Measurements from ENCODE around the gene SHISA5. TPM values are rescaled to one million over a fixed set of nuclear protein-coding genes. Genes with fewer than 3 reads are reported as not detected.

The SHISA5 gene
- polyA plus RNA-seq, 4 donors = 68.2 to 220 (median 106) TPM

GRCh38 chr3:48473617-48473952 is 30.4 kb downstream of the SHISA5 start:
- Histone ChIP-seq H3K36me3 (ENCODE audit: control insufficient read depth in 3 of 3, insufficient read depth in 2 of 3, low read depth in 1 of 3, low read length in 3 of 3) (peaks cover 0 to 45% (median 0%) of the 10 kb centered on the region in 3 donors), H3K9me3 (ENCODE audit: control insufficient read depth in 2 of 2, insufficient read depth in 1 of 2, low read depth in 1 of 2, low read length in 1 of 2) (no peaks in the 10 kb centered on the region), H3K4me3 (ENCODE audit: low read depth in 1 of 3, low read length in 3 of 3) (no peak overlapping the region), H3K27me3 (ENCODE audit: control insufficient read depth in 3 of 3, insufficient read depth in 3 of 3, low read length in 3 of 3) (no peaks in the 10 kb centered on the region), H3K27ac (ENCODE audit: low read depth in 1 of 3, low read length in 2 of 3) (peak overlapping the region; percentile 94 to 100 (median 95)), H3K4me1 (ENCODE audit: control insufficient read depth in 3 of 3, insufficient read depth in 2 of 3, low read depth in 1 of 3, low read length in 2 of 3) (peaks cover 7 to 48% (median 11%) of the 10 kb centered on the region in 3 donors)
- DNase-seq (no peak), FAIRE-seq (no peak)
- WGBS, 3 donors = 35 to 65% (median 58%) methylated on average over 5 of the region's 5 CpGs

- Histone ChIP-seq H3K27ac (ENCODE audit: low read depth in 1 of 3, low read length in 2 of 3) (peak overlapping the region; percentile 94 to 100 (median 95)), H3K4me3 (ENCODE audit: low read depth in 1 of 3, low read length in 3 of 3) (peak overlapping the region; percentile 41 to 97 (median 70)), H3K4me1 (ENCODE audit: control insufficient read depth in 3 of 3, insufficient read depth in 2 of 3, low read depth in 1 of 3, low read length in 2 of 3) (peaks cover 9 to 52% (median 11%) of the 10 kb centered on the region in 3 donors), H3K9me3 (ENCODE audit: control insufficient read depth in 2 of 2, insufficient read depth in 1 of 2, low read depth in 1 of 2, low read length in 1 of 2) (no peaks in the 10 kb centered on the region), H3K36me3 (ENCODE audit: control insufficient read depth in 3 of 3, insufficient read depth in 2 of 3, low read depth in 1 of 3, low read length in 3 of 3) (peaks cover 0 to 47% (median 0%) of the 10 kb centered on the region in 3 donors), H3K27me3 (ENCODE audit: control insufficient read depth in 3 of 3, insufficient read depth in 3 of 3, low read length in 3 of 3) (no peaks in the 10 kb centered on the region)
- 3 to 4% (median 3%) methylated on average over 17 of the region's 17 CpGs for WGBS, 3 donors
- DNase-seq (peak; percentile 97 to 99), FAIRE-seq (no peak)
Observed at GRCh38 chr3:48472923-48473616, 30.9 kb downstream of the SHISA5 start.

- H3K36me3 ChIP-seq (ENCODE audit: control insufficient read depth in 3 of 3, insufficient read depth in 2 of 3, low read depth in 1 of 3, low read length in 3 of 3) = peaks cover 0 to 47% (median 0%) of the 10 kb centered on the region in 3 donors
- H3K27ac ChIP-seq (ENCODE audit: low read depth in 1 of 3, low read length in 2 of 3) = peak overlapping the region; percentile 94 to 100 (median 95)
- no peaks in the 10 kb centered on the region for H3K9me3 ChIP-seq (ENCODE audit: control insufficient read depth in 2 of 2, insufficient read depth in 1 of 2, low read depth in 1 of 2, low read length in 1 of 2)
- 0 to 1% (median 0%) methylated on average over 5 of the region's 5 CpGs for WGBS, 3 donors
- H3K4me3 ChIP-seq (ENCODE audit: low read depth in 1 of 3, low read length in 3 of 3) = peak overlapping the region; percentile 41 to 97 (median 70)
- peaks cover 12 to 57% (median 13%) of the 10 kb centered on the region in 3 donors for H3K4me1 ChIP-seq (ENCODE audit: control insufficient read depth in 3 of 3, insufficient read depth in 2 of 3, low read depth in 1 of 3, low read length in 2 of 3)
- H3K27me3 ChIP-seq (ENCODE audit: control insufficient read depth in 3 of 3, insufficient read depth in 3 of 3, low read length in 3 of 3) = no peaks in the 10 kb centered on the region
- DNase-seq = no peak
- no peak for FAIRE-seq
Observed at GRCh38 chr3:48472673-48472922, 31.4 kb downstream of the SHISA5 start.

- H3K4me3 ChIP-seq (ENCODE audit: low read depth in 1 of 3, low read length in 3 of 3) = no peak overlapping the region
- H3K27ac ChIP-seq (ENCODE audit: low read depth in 1 of 3, low read length in 2 of 3) = peak overlapping the region; percentile 22 to 44 (median 43)
- DNase-seq (no peak), FAIRE-seq (no peak)
- H3K36me3 ChIP-seq (ENCODE audit: control insufficient read depth in 3 of 3, insufficient read depth in 2 of 3, low read depth in 1 of 3, low read length in 3 of 3) = peaks cover 0 to 51% (median 0%) of the 10 kb centered on the region in 3 donors
- peaks cover 16 to 80% (median 20%) of the 10 kb centered on the region in 3 donors for H3K4me1 ChIP-seq (ENCODE audit: control insufficient read depth in 3 of 3, insufficient read depth in 2 of 3, low read depth in 1 of 3, low read length in 2 of 3)
- no peaks in the 10 kb centered on the region for H3K9me3 ChIP-seq (ENCODE audit: control insufficient read depth in 2 of 2, insufficient read depth in 1 of 2, low read depth in 1 of 2, low read length in 1 of 2)
- H3K27me3 ChIP-seq (ENCODE audit: control insufficient read depth in 3 of 3, insufficient read depth in 3 of 3, low read length in 3 of 3) = no peaks in the 10 kb centered on the region
- 11 to 50% (median 40%) methylated on average over 1 of the region's 1 CpG for WGBS, 3 donors
Observed at GRCh38 chr3:48470286-48470685, 33.7 kb downstream of the SHISA5 start.

GRCh38 chr3:48469046-48469915 is 34.7 kb downstream of the SHISA5 start:
- Histone ChIP-seq H3K4me1 (ENCODE audit: control insufficient read depth in 3 of 3, insufficient read depth in 2 of 3, low read depth in 1 of 3, low read length in 2 of 3) (peaks cover 16 to 74% (median 20%) of the 10 kb centered on the region in 3 donors), H3K27ac (ENCODE audit: low read depth in 1 of 3, low read length in 2 of 3) (peak overlapping the region; percentile 22 to 44 (median 43)), H3K9me3 (ENCODE audit: control insufficient read depth in 2 of 2, insufficient read depth in 1 of 2, low read depth in 1 of 2, low read length in 1 of 2) (no peaks in the 10 kb centered on the region)

GRCh38 chr3:48468329-48468731 is 35.6 kb downstream of the SHISA5 start:
- peaks cover 16 to 64% (median 17%) of the 10 kb centered on the region in 3 donors for H3K4me1 ChIP-seq (ENCODE audit: control insufficient read depth in 3 of 3, insufficient read depth in 2 of 3, low read depth in 1 of 3, low read length in 2 of 3)
- no peak overlapping the region for H3K4me3 ChIP-seq (ENCODE audit: low read depth in 1 of 3, low read length in 3 of 3)
- H3K9me3 ChIP-seq (ENCODE audit: control insufficient read depth in 2 of 2, insufficient read depth in 1 of 2, low read depth in 1 of 2, low read length in 1 of 2) = no peaks in the 10 kb centered on the region
- DNase-seq (peak; percentile 55 to 84), FAIRE-seq (no peak)
- H3K27ac ChIP-seq (ENCODE audit: low read depth in 1 of 3, low read length in 2 of 3) = peak overlapping the region; percentile 8 to 56 (median 51)
- peaks cover 0 to 68% (median 0%) of the 10 kb centered on the region in 3 donors for H3K36me3 ChIP-seq (ENCODE audit: control insufficient read depth in 3 of 3, insufficient read depth in 2 of 3, low read depth in 1 of 3, low read length in 3 of 3)
- no peaks in the 10 kb centered on the region for H3K27me3 ChIP-seq (ENCODE audit: control insufficient read depth in 3 of 3, insufficient read depth in 3 of 3, low read length in 3 of 3)
- 5 to 53% (median 39%) methylated on average over 8 of the region's 8 CpGs for WGBS, 3 donors

More at GRCh38 chr3:48469046-48469915, 34.7 kb downstream of the SHISA5 start:
- FAIRE-seq (no peak), DNase-seq (no peak)
- Histone ChIP-seq H3K4me3 (ENCODE audit: low read depth in 1 of 3, low read length in 3 of 3) (no peak overlapping the region), H3K36me3 (ENCODE audit: control insufficient read depth in 3 of 3, insufficient read depth in 2 of 3, low read depth in 1 of 3, low read length in 3 of 3) (peaks cover 0 to 60% (median 0%) of the 10 kb centered on the region in 3 donors), H3K27me3 (ENCODE audit: control insufficient read depth in 3 of 3, insufficient read depth in 3 of 3, low read length in 3 of 3) (no peaks in the 10 kb centered on the region)
- 65 to 79% (median 68%) methylated on average over 29 of the region's 29 CpGs for WGBS, 3 donors

- Histone ChIP-seq H3K4me3 (ENCODE audit: low read depth in 1 of 3, low read length in 3 of 3) (no peak overlapping the region), H3K27ac (ENCODE audit: low read depth in 1 of 3, low read length in 2 of 3) (peak overlapping the region; percentile 56 to 98 (median 96)), H3K9me3 (ENCODE audit: control insufficient read depth in 2 of 2, insufficient read depth in 1 of 2, low read depth in 1 of 2, low read length in 1 of 2) (no peaks in the 10 kb centered on the region), H3K27me3 (ENCODE audit: control insufficient read depth in 3 of 3, insufficient read depth in 3 of 3, low read length in 3 of 3) (no peaks in the 10 kb centered on the region), H3K36me3 (ENCODE audit: control insufficient read depth in 3 of 3, insufficient read depth in 2 of 3, low read depth in 1 of 3, low read length in 3 of 3) (peaks cover 0 to 74% (median 0%) of the 10 kb centered on the region in 3 donors), H3K4me1 (ENCODE audit: control insufficient read depth in 3 of 3, insufficient read depth in 2 of 3, low read depth in 1 of 3, low read length in 2 of 3) (peaks cover 16 to 62% (median 16%) of the 10 kb centered on the region in 3 donors)
- FAIRE-seq (no peak), DNase-seq (no peak)
- 49 to 56% (median 52%) methylated on average over 7 of the region's 7 CpGs for WGBS, 3 donors
Observed at GRCh38 chr3:48467473-48468267, 36.3 kb downstream of the SHISA5 start.

- no peak for DNase-seq
- no peak for FAIRE-seq
- no peaks in the 10 kb centered on the region for H3K9me3 ChIP-seq (ENCODE audit: control insufficient read depth in 2 of 2, insufficient read depth in 1 of 2, low read depth in 1 of 2, low read length in 1 of 2)
- H3K27me3 ChIP-seq (ENCODE audit: control insufficient read depth in 3 of 3, insufficient read depth in 3 of 3, low read length in 3 of 3) = no peaks in the 10 kb centered on the region
- peak overlapping the region; percentile 96 to 98 (median 98) for H3K27ac ChIP-seq (ENCODE audit: low read depth in 1 of 3, low read length in 2 of 3)
- H3K36me3 ChIP-seq (ENCODE audit: control insufficient read depth in 3 of 3, insufficient read depth in 2 of 3, low read depth in 1 of 3, low read length in 3 of 3) = peaks cover 0 to 74% (median 0%) of the 10 kb centered on the region in 3 donors
- H3K4me3 ChIP-seq (ENCODE audit: low read depth in 1 of 3, low read length in 3 of 3) = peak overlapping the region; percentile 52 to 70 (median 53)
- peaks cover 16 to 62% (median 16%) of the 10 kb centered on the region in 3 donors for H3K4me1 ChIP-seq (ENCODE audit: control insufficient read depth in 3 of 3, insufficient read depth in 2 of 3, low read depth in 1 of 3, low read length in 2 of 3)
- 59 to 74% (median 65%) methylated on average over 9 of the region's 9 CpGs for WGBS, 3 donors
Observed at GRCh38 chr3:48467110-48467454, 36.9 kb downstream of the SHISA5 start.

Data from small intestine (tissue), 7 donors.